Caco-2 (cell line): ENCODE measurements around the gene PRKAR2A. TPM values are rescaled to one million over a fixed set of nuclear protein-coding genes. Genes with fewer than 3 reads are reported as not detected.
"Not testable (repeated sequence)": the region's sequence is repeated elsewhere in the genome, so short reads cannot be mapped to it uniquely, and the experiment has no call there.

Experiments used
- BruUV-seq: library from RNA; stranded (reverse); fragments of 400-500 nt; replicated peaks from 2 replicates; lab custom pipeline; 2021; lab: Mats Ljungman, UMichigan
- CTCF ChIA-PET: fragments of 300-600 bp; sonication (Branson Sonifier 250); formaldehyde crosslinking; loops from one replicate; lab custom pipeline; 2022; ENCODE audit warnings: antibody characterized with exemption; lab: Charles Lee
- POLR2A ChIA-PET: fragments of 300-600 bp; sonication (Branson Sonifier 250); formaldehyde crosslinking; loops from one replicate; lab custom pipeline; 2022; ENCODE audit warnings: antibody characterized with exemption; lab: Charles Lee
- DNase-seq, 2 experiments: peaks; one replicate each; pipeline versions ENCODE4 v3.0.0 to v3.0.0-alpha.2; 2020 to 2022
- H3K27me3 ChIP-seq: replicated peaks from 2 replicates; pipeline ENCODE4 v1.6.0; 2011; ENCODE audit warnings: low read length; ENCODE audit not compliant: control insufficient read depth, insufficient read depth
- H3K36me3 ChIP-seq: 2 replicates; pipeline ENCODE4 v1.5.1; 2011; ENCODE audit warnings: low read length; ENCODE audit not compliant: control insufficient read depth, insufficient read depth
- H3K4me1 ChIP-seq: fragments of 250-450 bp; sonication (Bioruptor Pico); 2 replicates; pipeline ENCODE4 v1.5.1; 2020; ENCODE audit warnings: mild to moderate bottlenecking
- H3K4me3 ChIP-seq: 2 replicates; pipeline ENCODE4 v1.5.1; 2011; ENCODE audit warnings: low read depth, mild to moderate bottlenecking, control low read depth, low read length
- H3K9me3 ChIP-seq: fragments of 250-450 bp; sonication (Bioruptor Pico); 2 replicates; pipeline ENCODE4 v1.5.1; 2020; ENCODE audit warnings: mild to moderate bottlenecking, moderate library complexity
- H3K27ac Mint-ChIP-seq: one replicate; pipeline ENCODE4 v1.8.0; 2022; ENCODE audit warnings: mixed read lengths; ENCODE audit not compliant: unreplicated experiment
- H3K27me3 Mint-ChIP-seq: one replicate; pipeline ENCODE4 v1.8.0; 2022; ENCODE audit warnings: mixed read lengths; ENCODE audit not compliant: insufficient read depth, unreplicated experiment
- H3K36me3 Mint-ChIP-seq: one replicate; pipeline ENCODE4 v1.8.0; 2022; ENCODE audit warnings: mild to moderate bottlenecking, mixed read lengths; ENCODE audit not compliant: insufficient read depth, unreplicated experiment
- H3K4me1 Mint-ChIP-seq: one replicate; pipeline ENCODE4 v1.8.0; 2022; ENCODE audit warnings: low read depth, mixed read lengths; ENCODE audit not compliant: unreplicated experiment
- H3K4me3 Mint-ChIP-seq: one replicate; pipeline ENCODE4 v1.8.0; 2022; ENCODE audit warnings: mild to moderate bottlenecking, moderate library complexity, mixed read lengths; ENCODE audit not compliant: unreplicated experiment
- H3K9me3 Mint-ChIP-seq: one replicate; pipeline ENCODE4 v1.8.0; 2022; ENCODE audit warnings: mixed read lengths; ENCODE audit not compliant: unreplicated experiment
- CTCF ChIP-seq, 2 experiments: fragments of 200-600 bp in 1 of 2; IDR thresholded peaks; 1 replicate in 1 of 2; 2 replicates in 1 of 2; pipeline versions ENCODE4 v1.5.1 to v1.8.0; 2011 to 2022; ENCODE audit warnings: antibody characterized with exemption in 1 of 2, control low read depth in 1 of 2, inconsistent platforms in 1 of 2, low read depth in 1 of 2, low read length in 1 of 2, mild to moderate bottlenecking in 1 of 2, moderate library complexity in 1 of 2; ENCODE audit not compliant: insufficient read depth in 1 of 2, severe bottlenecking in 1 of 2, unreplicated experiment in 1 of 2
- intact Hi-C: fragments of 100-400 bp; cut with micrococcal nuclease; formaldehyde crosslinking; loops from one replicate; pipeline ENCODE4 v1.10.0; 2022; ENCODE audit not compliant: unreplicated experiment
- total RNA-seq: library from RNA; stranded (reverse); gene quantifications from 2 replicates; pipeline ENCODE4 v1.2.3, GENCODE V29; 2022

The PRKAR2A gene
- total RNA-seq, 1 experiment from 2014 or later, result 56.3 TPM

GRCh38 chr3:48739617-48739954 is 108.1 kb downstream of the PRKAR2A start:
- H3K4me1 Mint-ChIP-seq, result peaks cover 6% of the 10 kb centered on the region
- no peak overlapping the region for H3K4me3 Mint-ChIP-seq
- TF ChIP-seq CTCF (IDR thresholded peaks at IDR 0.05; ENCODE audit: insufficient read depth in 1 of 2, low read depth in 1 of 2, low read length in 1 of 2, severe bottlenecking in 1 of 2, unreplicated experiment in 1 of 2), result no peak
- no peak for DNase-seq
- CTCF ChIA-PET, result interaction anchor here (0.6 to 1.7 kb wide), 6 partner anchors 23 to 268 kb away, joined by 3 to 7 read pairs (median 4); partner anchors contain the start of genes IP6K2, NCKIPSD, PRKAR2A and SLC26A6
- H3K27ac Mint-ChIP-seq, result no peak overlapping the region
- intact Hi-C loops, result no loop called here
- Histone ChIP-seq H3K4me1 (peaks cover 26% of the 10 kb centered on the region), H3K36me3 (no peaks in the 10 kb centered on the region; the same call in 1 of the 2 replicates), H3K4me3 (no peak overlapping the region), H3K27me3 (no peaks in the 10 kb centered on the region), H3K9me3 (no peaks in the 10 kb centered on the region)
- POLR2A ChIA-PET, result interaction anchor here (1.8 kb wide), 1 partner anchor 23 kb away, joined by 13 read pairs; the partner anchor contains the start of gene IP6K2
- BruUV-seq, result no TSS peak
- no peaks in the 10 kb centered on the region for H3K9me3 Mint-ChIP-seq
- H3K36me3 Mint-ChIP-seq, result peaks cover 11% of the 10 kb centered on the region
- H3K27me3 Mint-ChIP-seq, result no peaks in the 10 kb centered on the region

GRCh38 chr3:48738926-48739616 is 108.6 kb downstream of the PRKAR2A start:
- ChIA-PET CTCF (interaction anchor here (0.6 to 1.7 kb wide), 6 partner anchors 22 to 268 kb away, joined by 3 to 7 read pairs (median 4); partner anchors contain the start of genes IP6K2, NCKIPSD, PRKAR2A and SLC26A6), POLR2A (interaction anchor here (0.5 to 1.8 kb wide), 2 partner anchors 22 to 293 kb away, joined by 4 to 13 read pairs; partner anchors contain the start of genes ATRIP and IP6K2)
- H3K36me3 ChIP-seq, result no peaks in the 10 kb centered on the region; the same call in 1 of the 2 replicates
- no peak for DNase-seq
- H3K4me1 ChIP-seq, result peaks cover 26% of the 10 kb centered on the region
- intact Hi-C loops, result no loop called here
- Mint-ChIP-seq H3K27ac (peak overlapping the region; percentile 3), H3K36me3 (peaks cover 11% of the 10 kb centered on the region), H3K4me1 (peaks cover 6% of the 10 kb centered on the region), H3K27me3 (no peaks in the 10 kb centered on the region), H3K9me3 (no peaks in the 10 kb centered on the region), H3K4me3 (no peak overlapping the region)
- no peaks in the 10 kb centered on the region for H3K9me3 ChIP-seq
- BruUV-seq, result no TSS peak
- H3K27me3 ChIP-seq, result no peaks in the 10 kb centered on the region
- TF ChIP-seq CTCF (IDR thresholded peaks at IDR 0.05; ENCODE audit: insufficient read depth in 1 of 2, low read depth in 1 of 2, low read length in 1 of 2, severe bottlenecking in 1 of 2, unreplicated experiment in 1 of 2), result no peak
- H3K4me3 ChIP-seq, result no peak overlapping the region

GRCh38 chr3:48738144-48738536 is 109.5 kb downstream of the PRKAR2A start:
- intact Hi-C loops, result no loop called here
- CTCF ChIA-PET, result no interaction called here
- POLR2A ChIA-PET, result no interaction called here

GRCh38 chr3:48735075-48735767 is 112.5 kb downstream of the PRKAR2A start:
- H3K9me3 Mint-ChIP-seq, H3K4me1 Mint-ChIP-seq, CTCF ChIA-PET, H3K4me3 ChIP-seq, H3K27me3 ChIP-seq, H3K27me3 Mint-ChIP-seq, BruUV-seq, H3K36me3 ChIP-seq, intact Hi-C loops, H3K9me3 ChIP-seq, H3K36me3 Mint-ChIP-seq: not testable (repeated sequence)
- Mint-ChIP-seq H3K4me3 (peak overlapping the region; percentile 21), H3K27ac (peak overlapping the region; percentile 22)
- peaks cover 21% of the 10 kb centered on the region for H3K4me1 ChIP-seq
- POLR2A ChIA-PET, result interaction anchor here (0.5 to 1.3 kb wide), 2 partner anchors 18 to 19 kb away, joined by 3 to 5 read pairs; partner anchors contain the start of gene IP6K2
- DNase-seq, result peak; percentile 47 to 59

More at GRCh38 chr3:48738144-48738536, 109.5 kb downstream of the PRKAR2A start:
- no peak for TF ChIP-seq CTCF (IDR thresholded peaks at IDR 0.05; ENCODE audit: insufficient read depth in 1 of 2, low read depth in 1 of 2, low read length in 1 of 2, severe bottlenecking in 1 of 2, unreplicated experiment in 1 of 2)
- Histone ChIP-seq H3K9me3 (no peaks in the 10 kb centered on the region; the same call in 1 of the 2 replicates), H3K4me1 (peaks cover 26% of the 10 kb centered on the region), H3K27me3 (no peaks in the 10 kb centered on the region), H3K4me3 (no peak overlapping the region), H3K36me3 (no peaks in the 10 kb centered on the region; the same call in 1 of the 2 replicates)
- Mint-ChIP-seq H3K27ac (peak overlapping the region; percentile 3), H3K27me3 (no peaks in the 10 kb centered on the region), H3K4me1 (peaks cover 6% of the 10 kb centered on the region), H3K4me3 (no peak overlapping the region), H3K9me3 (no peaks in the 10 kb centered on the region), H3K36me3 (peaks cover 6% of the 10 kb centered on the region)
- no TSS peak for BruUV-seq
- DNase-seq, result no peak
